Measurements from ENCODE around the gene CRB1.

CRB1 gene

GRCh38 chr1:197268012-197268411 lies at the start of gene CRB1:
Gene CRB1 (plus strand): TSS chr1:197268252. CDS start chr1:197268413, 161 bp downstream.
- DNase-seq (ENCODE audit: low spot score), result peak; percentile 0

GRCh38 chr1:197218857-197219256 lies 49.2 kb upstream of the CRB1 start:
- DNase-seq (ENCODE audit: low spot score), result no peak

- no peak for DNase-seq (ENCODE audit: low spot score)
Measured at GRCh38 chr1:197222025-197222685, 45.9 kb upstream of the CRB1 start.

GRCh38 chr1:197222780-197223179 lies 45.3 kb upstream of the CRB1 start:
- no peak for DNase-seq (ENCODE audit: low spot score)

GRCh38 chr1:197224160-197224559 lies 43.9 kb upstream of the CRB1 start:
- no peak for DNase-seq (ENCODE audit: low spot score)

GRCh38 chr1:197225611-197226010 lies 42.4 kb upstream of the CRB1 start:
- DNase-seq (ENCODE audit: low spot score), result no peak

GRCh38 chr1:197234581-197234980 lies 33.5 kb upstream of the CRB1 start:
- no peak for DNase-seq (ENCODE audit: low spot score)

- DNase-seq (ENCODE audit: low spot score), result no peak
Measured at GRCh38 chr1:197235355-197235754, 32.7 kb upstream of the CRB1 start.

- DNase-seq (ENCODE audit: low spot score), result no peak
Measured at GRCh38 chr1:197247465-197247864, 20.6 kb upstream of the CRB1 start.

GRCh38 chr1:197249324-197249723 lies 18.7 kb upstream of the CRB1 start:
- no peak for DNase-seq (ENCODE audit: low spot score)

- DNase-seq (ENCODE audit: low spot score), result no peak
Measured at GRCh38 chr1:197250616-197251015, 17.4 kb upstream of the CRB1 start.

GRCh38 chr1:197252973-197253372 lies 15.1 kb upstream of the CRB1 start:
- DNase-seq (ENCODE audit: low spot score), result no peak

- DNase-seq (ENCODE audit: low spot score), result no peak
Measured at GRCh38 chr1:197254866-197255265, 13.2 kb upstream of the CRB1 start.

GRCh38 chr1:197264936-197265567 lies 3.0 kb upstream of the CRB1 start:
- no peak for DNase-seq (ENCODE audit: low spot score)

GRCh38 chr1:197269053-197269452 lies 1.0 kb downstream of the CRB1 start:
- DNase-seq (ENCODE audit: low spot score), result no peak

- no peak for DNase-seq (ENCODE audit: low spot score)
Measured at GRCh38 chr1:197272791-197273190, 4.7 kb downstream of the CRB1 start.

GRCh38 chr1:197277166-197277565 lies 9.1 kb downstream of the CRB1 start:
- DNase-seq (ENCODE audit: low spot score), result no peak

GRCh38 chr1:197284325-197284724 lies 16.3 kb downstream of the CRB1 start:
- DNase-seq (ENCODE audit: low spot score), result no peak

- DNase-seq (ENCODE audit: low spot score), result no peak
Measured at GRCh38 chr1:197284966-197285365, 16.9 kb downstream of the CRB1 start.

GRCh38 chr1:197285526-197286205 lies 17.6 kb downstream of the CRB1 start:
- no peak for DNase-seq (ENCODE audit: low spot score)

GRCh38 chr1:197286634-197287033 lies 18.6 kb downstream of the CRB1 start:
- DNase-seq (ENCODE audit: low spot score), result no peak

- DNase-seq (ENCODE audit: low spot score), result no peak
Measured at GRCh38 chr1:197287863-197288262, 19.8 kb downstream of the CRB1 start.

- no peak for DNase-seq (ENCODE audit: low spot score)
Measured at GRCh38 chr1:197302775-197303174, 34.7 kb downstream of the CRB1 start.
